ENCODE results near the gene TBC1D10A.
"Not testable (repeated sequence)": the region's sequence is repeated elsewhere in the genome, so short reads cannot be mapped to it uniquely, and the experiment has no call there.

Gene TBC1D10A

DNA sequence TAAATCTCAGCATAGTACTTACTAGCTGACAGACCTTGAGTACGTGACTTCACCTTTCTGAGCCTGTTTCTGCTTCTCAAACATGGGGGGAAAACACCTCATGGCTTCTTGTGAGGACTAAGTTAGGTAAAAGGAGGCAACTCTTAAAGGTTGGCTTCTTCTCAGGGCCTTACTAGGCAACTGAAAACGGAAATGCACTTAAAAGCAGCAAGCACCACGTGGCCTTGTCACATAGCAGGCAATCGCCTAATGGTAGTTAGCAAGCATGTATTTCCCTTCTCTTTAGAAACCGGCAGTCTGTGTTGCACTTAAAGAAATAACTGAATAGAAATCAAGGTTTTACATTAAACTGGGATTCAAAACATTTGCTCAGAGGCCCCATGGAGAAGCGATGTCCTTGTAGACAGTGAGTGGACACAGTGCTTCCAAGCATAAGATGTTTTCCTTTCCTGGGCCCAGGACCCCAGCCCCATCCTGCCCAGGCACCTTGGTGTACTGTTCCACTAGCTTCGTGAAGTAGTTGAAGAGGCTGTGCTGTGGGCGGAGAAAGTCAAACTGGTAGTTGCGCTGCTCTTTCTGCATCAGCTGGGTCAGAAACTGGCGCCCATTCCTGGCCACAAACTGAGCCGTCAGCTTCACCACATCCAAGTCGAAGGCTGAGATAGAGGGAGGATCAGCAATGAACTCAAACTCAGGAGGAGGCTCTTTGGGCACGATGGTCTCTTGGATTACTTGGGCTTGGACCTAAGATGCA is 17.9 kb upstream of the TBC1D10A start:
- DNase-seq (ENCODE audit: extremely low read depth, low read depth), result no peak
- TF ChIP-seq, protein P1, sequence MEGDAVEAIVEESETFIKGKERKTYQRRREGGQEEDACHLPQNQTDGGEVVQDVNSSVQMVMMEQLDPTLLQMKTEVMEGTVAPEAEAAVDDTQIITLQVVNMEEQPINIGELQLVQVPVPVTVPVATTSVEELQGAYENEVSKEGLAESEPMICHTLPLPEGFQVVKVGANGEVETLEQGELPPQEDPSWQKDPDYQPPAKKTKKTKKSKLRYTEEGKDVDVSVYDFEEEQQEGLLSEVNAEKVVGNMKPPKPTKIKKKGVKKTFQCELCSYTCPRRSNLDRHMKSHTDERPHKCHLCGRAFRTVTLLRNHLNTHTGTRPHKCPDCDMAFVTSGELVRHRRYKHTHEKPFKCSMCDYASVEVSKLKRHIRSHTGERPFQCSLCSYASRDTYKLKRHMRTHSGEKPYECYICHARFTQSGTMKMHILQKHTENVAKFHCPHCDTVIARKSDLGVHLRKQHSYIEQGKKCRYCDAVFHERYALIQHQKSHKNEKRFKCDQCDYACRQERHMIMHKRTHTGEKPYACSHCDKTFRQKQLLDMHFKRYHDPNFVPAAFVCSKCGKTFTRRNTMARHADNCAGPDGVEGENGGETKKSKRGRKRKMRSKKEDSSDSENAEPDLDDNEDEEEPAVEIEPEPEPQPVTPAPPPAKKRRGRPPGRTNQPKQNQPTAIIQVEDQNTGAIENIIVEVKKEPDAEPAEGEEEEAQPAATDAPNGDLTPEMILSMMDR (IDR thresholded peaks at IDR 0.05; ENCODE audit: low read depth, low read length), result no peak

DNA sequence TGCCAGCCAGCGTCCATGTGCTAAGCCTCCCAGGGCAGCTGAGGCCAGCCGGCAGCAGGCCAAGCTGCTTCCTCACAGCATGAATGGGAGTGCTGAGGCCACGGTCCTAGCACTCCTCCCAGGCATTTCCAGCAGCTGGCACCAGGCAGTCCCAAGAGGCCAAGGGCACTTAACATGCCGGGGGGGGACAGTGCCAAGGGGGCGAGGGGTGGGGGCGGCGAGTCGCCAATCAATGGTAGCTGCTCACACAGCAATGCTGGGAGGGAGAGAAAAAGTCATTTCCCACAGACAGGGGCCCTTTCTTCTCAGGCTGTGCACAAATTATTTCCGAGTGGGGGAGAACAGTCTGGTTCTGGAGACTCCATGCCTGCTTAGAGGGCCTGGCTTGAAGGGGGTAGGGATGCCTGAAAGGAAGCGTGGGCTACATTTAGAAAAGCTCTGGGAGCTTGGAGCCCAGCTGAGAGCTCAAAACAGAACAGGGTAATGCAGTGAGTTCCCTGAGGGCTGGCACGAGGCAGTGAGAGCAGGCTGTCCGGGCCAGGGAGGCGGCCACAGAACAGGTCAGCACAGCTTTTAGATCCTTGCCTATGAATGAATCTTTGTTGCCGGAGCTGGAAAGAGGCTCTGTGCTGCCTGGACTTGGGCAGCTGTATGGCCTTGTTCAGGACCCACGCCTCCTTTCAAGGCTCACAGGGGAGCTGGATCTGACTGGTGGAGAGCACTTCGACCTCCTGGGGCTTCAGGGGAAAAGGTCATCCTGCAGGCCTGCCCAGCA is 14.4 kb upstream of the TBC1D10A start:
- DNase-seq (ENCODE audit: extremely low read depth, low read depth), result no peak
- TF ChIP-seq, protein P1 (IDR thresholded peaks at IDR 0.05; ENCODE audit: low read depth, low read length), result no peak

DNA sequence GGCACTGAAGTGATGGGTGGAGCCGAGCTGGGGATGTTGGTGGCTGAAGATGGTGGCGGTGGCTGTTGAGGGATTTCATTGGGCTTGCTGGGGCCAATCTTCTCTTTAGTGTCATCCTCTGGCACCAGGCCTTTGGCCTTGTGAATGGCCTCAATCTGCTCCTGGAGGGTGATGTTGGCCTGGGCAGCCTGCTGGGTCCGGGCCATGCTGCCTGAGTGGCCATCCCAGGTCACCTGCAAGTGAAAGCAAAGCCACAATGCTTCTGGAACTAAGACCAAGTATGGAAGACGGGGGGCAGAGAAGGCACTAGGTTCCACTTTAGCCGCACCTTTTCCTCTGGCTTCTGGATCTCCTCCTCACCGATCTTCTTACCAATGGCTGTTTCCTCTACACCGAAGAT is 12.1 kb upstream of the TBC1D10A start:
- TF ChIP-seq, protein P1 (IDR thresholded peaks at IDR 0.05; ENCODE audit: low read depth, low read length), result no peak

DNA sequence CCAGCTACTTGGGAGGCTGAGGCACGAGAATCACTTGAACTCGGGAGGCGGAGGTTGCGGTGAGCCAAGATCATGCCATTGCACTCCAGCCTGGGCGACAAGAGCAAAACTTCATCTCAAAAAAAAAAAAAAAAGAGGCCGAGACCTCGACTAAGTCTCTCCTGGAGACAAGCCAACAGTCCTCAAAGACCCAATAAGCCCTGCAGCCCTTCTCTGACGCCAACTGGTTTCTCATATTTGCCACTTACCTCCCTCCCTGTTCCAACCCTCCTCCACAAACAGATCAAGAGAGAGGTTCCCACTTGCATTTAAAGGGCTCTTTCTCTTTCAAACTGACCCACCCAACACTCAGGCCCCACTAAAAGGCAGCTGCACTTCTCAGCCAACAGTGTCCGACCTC is 11.6 kb upstream of the TBC1D10A start:
- not testable (repeated sequence) for DNase-seq (ENCODE audit: extremely low read depth, low read depth)

More for the DNA sequence above, 12.1 kb upstream of the TBC1D10A start:
- DNase-seq (ENCODE audit: extremely low read depth, low read depth), result no peak

DNA sequence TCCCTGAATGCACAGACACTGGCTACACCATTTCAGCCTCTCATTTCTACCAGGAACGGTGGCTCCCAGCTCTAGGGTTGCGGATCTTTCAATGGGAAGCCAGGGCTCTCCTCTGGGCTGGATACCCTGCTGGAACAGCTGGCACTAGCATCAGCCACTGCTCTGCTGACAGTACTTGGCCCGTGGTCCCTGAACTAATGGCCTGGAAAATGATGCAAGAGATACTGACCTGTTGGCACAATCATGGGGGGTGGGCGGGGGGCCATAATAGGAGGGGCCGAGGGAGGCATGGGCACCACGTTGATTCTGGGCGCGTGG is 10.7 kb upstream of the TBC1D10A start:
- TF ChIP-seq, protein P1 (IDR thresholded peaks at IDR 0.05; ENCODE audit: low read depth, low read length), result no peak
- no peak for DNase-seq (ENCODE audit: extremely low read depth, low read depth)

DNA sequence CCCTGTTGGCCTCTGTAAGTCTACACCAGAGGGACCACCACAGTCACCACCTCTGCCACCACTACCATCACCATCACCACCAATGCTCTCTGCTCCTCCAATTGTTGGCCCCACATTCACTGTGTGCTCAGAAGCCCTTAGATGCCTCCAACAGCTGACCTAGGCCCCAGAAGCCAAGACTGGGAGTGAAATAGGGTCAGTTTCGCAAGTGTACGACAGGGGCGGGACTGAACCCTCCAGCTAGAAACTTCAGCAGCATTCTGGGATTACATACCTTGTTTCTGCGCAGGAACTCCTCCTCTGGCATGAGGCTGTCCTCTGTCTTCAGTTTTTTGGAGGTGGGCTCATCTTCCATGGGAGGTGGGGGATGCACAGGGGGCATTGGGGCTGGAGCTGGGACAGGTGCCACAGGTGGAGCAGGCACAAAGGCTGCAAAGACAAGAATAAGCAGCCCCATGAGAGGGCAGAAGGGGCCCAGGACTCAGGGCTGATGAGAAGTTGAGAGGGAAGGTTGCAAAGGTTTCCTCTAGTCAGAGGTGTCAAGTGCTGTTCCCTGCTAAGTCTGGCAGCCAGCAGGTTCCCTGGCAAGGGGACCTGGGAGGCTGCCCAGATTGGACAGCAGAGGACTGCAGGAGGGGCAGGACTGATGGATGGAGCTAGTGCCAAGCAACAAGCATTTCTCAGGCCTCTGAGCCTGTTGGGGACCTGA is 10.2 kb upstream of the TBC1D10A start:
- TF ChIP-seq, protein P1 (IDR thresholded peaks at IDR 0.05; ENCODE audit: low read depth, low read length), result no peak
- DNase-seq (ENCODE audit: extremely low read depth, low read depth), result no peak

DNA sequence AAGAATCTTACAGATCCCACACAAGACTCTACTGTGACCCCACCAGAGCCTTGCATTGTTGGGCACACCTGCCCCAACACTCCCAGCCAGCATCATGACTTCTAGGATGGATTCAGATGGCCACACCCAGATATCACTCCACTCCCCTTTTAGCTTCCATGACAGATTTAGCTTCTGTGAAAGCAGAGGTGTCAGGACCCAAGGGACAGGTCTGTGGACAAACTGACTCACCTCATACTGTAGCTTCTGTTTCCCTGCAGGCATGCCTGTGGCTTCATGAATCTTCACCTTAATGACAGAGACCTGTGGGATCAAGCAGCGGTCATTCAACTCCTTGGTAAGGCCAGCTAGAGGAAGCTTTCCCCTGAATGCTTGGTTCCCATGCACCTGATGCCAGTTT is 8.5 kb upstream of the TBC1D10A start:
- no peak for DNase-seq (ENCODE audit: extremely low read depth, low read depth)
- TF ChIP-seq, protein P1 (IDR thresholded peaks at IDR 0.05; ENCODE audit: low read depth, low read length), result no peak

Data from AG09319 (cell line).